HepG2 (cell line): Measurements from ENCODE around the gene SNRPD1. TPM values are rescaled to one million over a fixed set of nuclear protein-coding genes. Genes with fewer than 3 reads are reported as not detected.

Experiments
- ARNTL ChIP-seq: sonication (generic); formaldehyde crosslinking; IDR thresholded peaks from 2 replicates; pipeline ENCODE4 v1.4.0; 2020; ENCODE audit warnings: mild to moderate bottlenecking, missing genetic modification reagents
- BRD4 ChIP-seq: sonication (generic); formaldehyde crosslinking; IDR thresholded peaks from 2 replicates; pipeline ENCODE4 v1.4.0; 2020; ENCODE audit warnings: missing genetic modification reagents
- CENPX ChIP-seq: sonication (generic); formaldehyde crosslinking; IDR thresholded peaks from 2 replicates; pipeline ENCODE4 v1.9.0; 2021; ENCODE audit warnings: mild to moderate bottlenecking, missing genetic modification reagents, moderate library complexity
- ERF ChIP-seq: IDR thresholded peaks from 2 replicates; pipeline ENCODE4 v1.6.1; 2018; ENCODE audit warnings: missing biosample characterization, missing genetic modification reagents
- NFIC ChIP-seq: IDR thresholded peaks from 2 replicates; pipeline ENCODE4 v1.6.1; 2012; ENCODE audit warnings: mild to moderate bottlenecking, low read length, inconsistent platforms
- NR2C2 ChIP-seq: sonication (generic); formaldehyde crosslinking; IDR thresholded peaks from 2 replicates; pipeline ENCODE4 v1.4.0; 2020; ENCODE audit warnings: missing genetic modification reagents, mild to moderate bottlenecking, moderate library complexity, borderline replicate concordance
- PAXIP1 ChIP-seq: sonication (generic); formaldehyde crosslinking; conservative IDR thresholded peaks from 2 replicates; pipeline ENCODE4 v1.4.0; 2020; ENCODE audit warnings: mild to moderate bottlenecking, missing genetic modification reagents, moderate library complexity
- RFXAP ChIP-seq: sonication (generic); formaldehyde crosslinking; IDR thresholded peaks from 2 replicates; pipeline ENCODE4 v1.4.0; 2020; ENCODE audit warnings: missing genetic modification reagents, borderline replicate concordance
- ZBTB3 ChIP-seq: sonication (generic); formaldehyde crosslinking; IDR thresholded peaks from 2 replicates; pipeline ENCODE4 v1.4.0; 2020; ENCODE audit warnings: low read depth, mild to moderate bottlenecking, moderate library complexity, missing genetic modification reagents, borderline replicate concordance
- ZNF124 ChIP-seq: sonication (generic); formaldehyde crosslinking; IDR thresholded peaks from 2 replicates; pipeline ENCODE4 v1.4.0; 2020; ENCODE audit warnings: missing genetic modification reagents
- ZNF251 ChIP-seq: sonication (generic); formaldehyde crosslinking; IDR thresholded peaks from 2 replicates; pipeline ENCODE4 v1.9.0; 2021; ENCODE audit warnings: mild to moderate bottlenecking, missing genetic modification reagents
- ZNF292 ChIP-seq: sonication (generic); formaldehyde crosslinking; IDR thresholded peaks from 2 replicates; pipeline ENCODE4 v1.8.1; 2022; ENCODE audit warnings: mild to moderate bottlenecking, low read depth, missing genetic modification reagents, borderline replicate concordance
- ZNF296 ChIP-seq: sonication (generic); formaldehyde crosslinking; conservative IDR thresholded peaks from 2 replicates; pipeline ENCODE4 v1.5.0; 2020; ENCODE audit warnings: mild to moderate bottlenecking, missing genetic modification reagents
- ZNF616 ChIP-seq: sonication (generic); formaldehyde crosslinking; IDR thresholded peaks from 2 replicates; pipeline ENCODE4 v1.5.0; 2020; ENCODE audit warnings: low read depth, mild to moderate bottlenecking, missing genetic modification reagents
- ZNF816 ChIP-seq: sonication (generic); formaldehyde crosslinking; IDR thresholded peaks from 2 replicates; pipeline ENCODE4 v1.8.0; 2022; ENCODE audit warnings: missing genetic modification reagents, mild to moderate bottlenecking, borderline replicate concordance
- polyA plus RNA-seq, 8 experiments: library from polyadenylated mRNA; depleted of rRNA in 3 of 8; stranded (reverse) in 7 of 8; unstranded in 1 of 8; fragments of >200 nt; fragmentation: Illumina TruSeq in 4 of 8; extraction: Trizol in 4 of 8; gene quantifications; 2 replicates each; pipeline versions ENCODE4 v1.2.1 to v1.2.3, GENCODE V29; 2011 to 2016; ENCODE audit warnings: low read depth in 4 of 8, missing spikeins in 1 of 8, mixed read lengths in 1 of 8; ENCODE audit not compliant: insufficient read depth in 1 of 8
- total RNA-seq, 5 experiments: library from RNA; depleted of rRNA; stranded (reverse); fragments of >200 nt; fragmentation: Illumina TruSeq; extraction: Trizol; gene quantifications; 2 replicates each; pipeline ENCODE4 v1.2.3, GENCODE V29; 2016; ENCODE audit warnings: low read depth in 1 of 5
- TF ChIP-seq, protein P1 (sequence below): sonication (generic); formaldehyde crosslinking; IDR thresholded peaks from 2 replicates; pipeline ENCODE4 v1.8.0; 2022; ENCODE audit warnings: mild to moderate bottlenecking, missing genetic modification reagents, moderate library complexity
- TF ChIP-seq, protein P2 (sequence below): IDR thresholded peaks from 2 replicates; pipeline ENCODE4 v1.6.1; 2016; ENCODE audit warnings: low read depth, missing genetic modification reagents, missing compliant biosample characterization
- TF ChIP-seq, protein P3 (sequence below): sonication (generic); formaldehyde crosslinking; IDR thresholded peaks from 2 replicates; pipeline ENCODE4 v1.4.0; 2020; ENCODE audit warnings: mild to moderate bottlenecking, missing genetic modification reagents

The SNRPD1 gene
- total and polyA plus RNA-seq, 2 of the 13 experiments (the other 11 are each of a cell fraction or from before 2014, with no cell fraction given), result 22.7 to 275 TPM

- TF ChIP-seq NFIC (no peak; the same call in 1 of the 2 replicates), ZBTB3 (CRISPR knock-in tag) (peak; percentile 85; the same call in 1 of the 2 replicates), RFXAP (CRISPR knock-in tag) (peak; percentile 76; the same call in 1 of the 2 replicates), ZNF816 (CRISPR knock-in tag) (peak; percentile 98), ERF (CRISPR knock-in tag) (peak; percentile 97), ZNF296 (CRISPR knock-in tag) (peak; percentile 81), NR2C2 (peak; percentile 73), ARNTL (CRISPR knock-in tag) (peak; percentile 66), PAXIP1 (CRISPR knock-in tag) (peak; percentile 45; the same call in 1 of the 2 replicates), ZNF251 (peak; percentile 62; the same call in 1 of the 2 replicates), ZNF616 (CRISPR knock-in tag) (peak; percentile 92), ZNF292 (CRISPR knock-in tag) (peak; percentile 52; the same call in 1 of the 2 replicates), CENPX (CRISPR knock-in tag) (no peak), ZNF124 (peak; percentile 90), BRD4 (CRISPR knock-in tag) (peak; percentile 98)
- TF ChIP-seq, protein P1, sequence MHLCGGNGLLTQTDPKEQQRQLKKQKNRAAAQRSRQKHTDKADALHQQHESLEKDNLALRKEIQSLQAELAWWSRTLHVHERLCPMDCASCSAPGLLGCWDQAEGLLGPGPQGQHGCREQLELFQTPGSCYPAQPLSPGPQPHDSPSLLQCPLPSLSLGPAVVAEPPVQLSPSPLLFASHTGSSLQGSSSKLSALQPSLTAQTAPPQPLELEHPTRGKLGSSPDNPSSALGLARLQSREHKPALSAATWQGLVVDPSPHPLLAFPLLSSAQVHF (CRISPR knock-in tag), result peak; percentile 93
- TF ChIP-seq, protein P2, sequence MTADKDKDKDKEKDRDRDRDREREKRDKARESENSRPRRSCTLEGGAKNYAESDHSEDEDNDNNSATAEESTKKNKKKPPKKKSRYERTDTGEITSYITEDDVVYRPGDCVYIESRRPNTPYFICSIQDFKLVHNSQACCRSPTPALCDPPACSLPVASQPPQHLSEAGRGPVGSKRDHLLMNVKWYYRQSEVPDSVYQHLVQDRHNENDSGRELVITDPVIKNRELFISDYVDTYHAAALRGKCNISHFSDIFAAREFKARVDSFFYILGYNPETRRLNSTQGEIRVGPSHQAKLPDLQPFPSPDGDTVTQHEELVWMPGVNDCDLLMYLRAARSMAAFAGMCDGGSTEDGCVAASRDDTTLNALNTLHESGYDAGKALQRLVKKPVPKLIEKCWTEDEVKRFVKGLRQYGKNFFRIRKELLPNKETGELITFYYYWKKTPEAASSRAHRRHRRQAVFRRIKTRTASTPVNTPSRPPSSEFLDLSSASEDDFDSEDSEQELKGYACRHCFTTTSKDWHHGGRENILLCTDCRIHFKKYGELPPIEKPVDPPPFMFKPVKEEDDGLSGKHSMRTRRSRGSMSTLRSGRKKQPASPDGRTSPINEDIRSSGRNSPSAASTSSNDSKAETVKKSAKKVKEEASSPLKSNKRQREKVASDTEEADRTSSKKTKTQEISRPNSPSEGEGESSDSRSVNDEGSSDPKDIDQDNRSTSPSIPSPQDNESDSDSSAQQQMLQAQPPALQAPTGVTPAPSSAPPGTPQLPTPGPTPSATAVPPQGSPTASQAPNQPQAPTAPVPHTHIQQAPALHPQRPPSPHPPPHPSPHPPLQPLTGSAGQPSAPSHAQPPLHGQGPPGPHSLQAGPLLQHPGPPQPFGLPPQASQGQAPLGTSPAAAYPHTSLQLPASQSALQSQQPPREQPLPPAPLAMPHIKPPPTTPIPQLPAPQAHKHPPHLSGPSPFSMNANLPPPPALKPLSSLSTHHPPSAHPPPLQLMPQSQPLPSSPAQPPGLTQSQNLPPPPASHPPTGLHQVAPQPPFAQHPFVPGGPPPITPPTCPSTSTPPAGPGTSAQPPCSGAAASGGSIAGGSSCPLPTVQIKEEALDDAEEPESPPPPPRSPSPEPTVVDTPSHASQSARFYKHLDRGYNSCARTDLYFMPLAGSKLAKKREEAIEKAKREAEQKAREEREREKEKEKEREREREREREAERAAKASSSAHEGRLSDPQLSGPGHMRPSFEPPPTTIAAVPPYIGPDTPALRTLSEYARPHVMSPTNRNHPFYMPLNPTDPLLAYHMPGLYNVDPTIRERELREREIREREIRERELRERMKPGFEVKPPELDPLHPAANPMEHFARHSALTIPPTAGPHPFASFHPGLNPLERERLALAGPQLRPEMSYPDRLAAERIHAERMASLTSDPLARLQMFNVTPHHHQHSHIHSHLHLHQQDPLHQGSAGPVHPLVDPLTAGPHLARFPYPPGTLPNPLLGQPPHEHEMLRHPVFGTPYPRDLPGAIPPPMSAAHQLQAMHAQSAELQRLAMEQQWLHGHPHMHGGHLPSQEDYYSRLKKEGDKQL, result 0 out of 2 replicates have a peak, but pooled peaks have one; percentile 24
- TF ChIP-seq, protein P3, sequence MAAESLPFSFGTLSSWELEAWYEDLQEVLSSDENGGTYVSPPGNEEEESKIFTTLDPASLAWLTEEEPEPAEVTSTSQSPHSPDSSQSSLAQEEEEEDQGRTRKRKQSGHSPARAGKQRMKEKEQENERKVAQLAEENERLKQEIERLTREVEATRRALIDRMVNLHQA (CRISPR knock-in tag), result no peak
These were observed at the start of gene SNRPD1 (continued) for GRCh38 chr18:21612125-21613039.
